Activated CD8-positive, alpha-beta memory T cell treated with anti-CD3 and anti-CD28 coated beads for 36 hours (primary cell): ENCODE measurements around the gene CTSH. TPM values are rescaled to one million over a fixed set of nuclear protein-coding genes. Genes with fewer than 3 reads are reported as not detected.
"Not testable (repeated sequence)": the region's sequence is repeated elsewhere in the genome, so short reads cannot be mapped to it uniquely, and the experiment has no call there.

Experiments
- CTCF ChIA-PET: fragments of 350-600 bp; sonication (Branson Sonifier 250); formaldehyde crosslinking; loops from one replicate; lab custom pipeline; 2021; ENCODE audit warnings: antibody characterized with exemption; lab: Charles Lee
- POLR2A ChIA-PET: fragments of 350-600 bp; sonication (Branson Sonifier 250); formaldehyde crosslinking; loops from one replicate; lab custom pipeline; 2021; ENCODE audit warnings: antibody characterized with exemption; lab: Charles Lee
- total RNA-seq, 2 experiments: library from RNA; stranded (reverse); gene quantifications; one replicate each; pipeline ENCODE4 v1.2.3, GENCODE V29; 2021

Gene CTSH
- total RNA-seq, 2 experiments from 2014 or later, result 7.2 to 7.4 TPM

- CTCF ChIA-PET, result interaction anchor here (0.6 to 1.3 kb wide), 3 partner anchors 13 to 307 kb away, joined by 4 to 5 read pairs (median 5); no protein-coding TSS in a partner anchor
- POLR2A ChIA-PET, result interaction anchor here (0.7 to 1.8 kb wide), 2 partner anchors 12 to 336 kb away, joined by 3 to 5 read pairs; no protein-coding TSS in a partner anchor
Observed at GRCh38 chr15:78872972-78873792, 71.7 kb downstream of the CTSH start.

GRCh38 chr15:78872155-78872971 is 72.5 kb downstream of the CTSH start, which contains the start of gene MORF4L1:
MORF4L1 (plus strand) TSS chr15:78872890; CDS start chr15:78873018, 128 bp downstream.
- CTCF ChIA-PET, result interaction anchor here (0.7 to 1.2 kb wide), 2 partner anchors 12 to 955 kb away, joined by 3 to 5 read pairs; no protein-coding TSS in a partner anchor
- POLR2A ChIA-PET, result interaction anchor here (0.7 kb wide), 1 partner anchor 335 kb away, joined by 3 read pairs; no protein-coding TSS in a partner anchor

DNA sequence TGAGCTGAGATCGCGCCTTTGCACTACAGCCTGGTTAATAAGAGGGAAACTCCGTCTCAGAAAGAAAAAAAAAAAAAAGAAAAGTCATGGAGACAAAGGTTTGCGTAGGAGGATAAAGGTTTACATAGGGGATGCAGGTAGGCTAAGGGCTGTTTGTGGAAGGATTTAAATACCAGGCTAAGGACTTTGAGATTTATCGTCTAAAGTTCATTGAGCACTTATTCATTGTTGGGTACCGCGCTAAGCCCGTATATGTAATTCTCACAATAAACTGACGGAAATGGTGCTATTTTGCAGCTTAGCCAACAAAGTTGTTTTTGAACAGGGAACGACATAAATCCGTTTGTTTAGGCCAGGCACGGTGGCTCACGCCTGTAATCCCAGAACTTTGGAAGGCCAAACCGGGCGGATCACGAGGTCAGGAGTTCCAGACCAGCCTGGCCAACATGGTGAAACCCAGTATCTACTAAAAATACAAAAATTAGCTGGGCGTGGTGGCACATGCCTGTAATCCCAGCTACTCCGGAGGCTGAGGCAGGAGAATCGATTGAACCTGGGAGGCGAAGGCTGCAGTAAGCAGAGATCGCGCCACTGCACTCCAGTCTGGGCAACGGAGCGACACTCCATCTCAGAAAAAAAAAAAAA is 73.2 kb downstream of the CTSH start:
- POLR2A ChIA-PET, result not testable (repeated sequence)
- CTCF ChIA-PET, result interaction anchor here (0.7 to 1.2 kb wide), 2 partner anchors 12 to 955 kb away, joined by 3 to 5 read pairs; no protein-coding TSS in a partner anchor

Other genes starting within 250 kb of the CTSH start
- under 1 TPM; 0.23 to 0.48 TPM for gene ADAMTS7, start 133.6 kb downstream of the CTSH start, total RNA-seq
- 100 to 1,000 TPM; 256 to 264 TPM for gene MORF4L1, start 72.2 kb downstream of the CTSH start, total RNA-seq
- under 1 TPM in 1 of 2 experiments, not detected in 1; 0.02 TPM for gene RASGRF1, start 145.7 kb upstream of the CTSH start, total RNA-seq